Measurements from ENCODE around the gene CMTM2.

CMTM2 gene

GRCh38 chr16:66637806-66638205, 58.5 kb downstream of the CMTM2 start:
- no peak for FAIRE-seq

Measured in endometrium (tissue), 2 donors.